Measurements from ENCODE around the gene AREL1. TPM values are rescaled to one million over a fixed set of nuclear protein-coding genes. Genes with fewer than 3 reads are reported as not detected.

AREL1 gene
- total RNA-seq, 3 donors from 2014 or later, result 17.0 to 24.3 (median 24.0) TPM

DNA sequence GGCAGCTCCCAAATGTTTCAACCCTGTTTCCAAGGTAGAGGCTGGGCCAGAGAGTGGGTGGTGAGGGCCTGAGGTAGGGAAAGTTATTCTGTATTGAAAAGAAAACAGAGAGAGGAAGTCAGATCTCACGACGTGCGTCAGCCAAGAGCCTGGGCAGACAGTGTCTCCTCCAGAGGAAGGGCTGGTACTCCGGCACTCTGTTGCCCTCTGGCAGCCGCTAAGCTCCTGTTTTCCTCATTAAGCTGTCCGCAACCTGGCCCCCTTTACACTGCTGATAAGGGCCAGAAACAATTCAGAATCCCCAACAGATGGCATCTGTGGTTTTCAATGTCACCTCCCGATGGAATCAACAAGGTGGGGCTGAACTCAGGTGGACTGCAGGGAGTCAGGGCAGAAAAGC is 74.8 kb downstream of the AREL1 start:
- H3K27me3 ChIP-seq, result no peaks in the 10 kb centered on the region
- H3K36me3 ChIP-seq, result no peaks in the 10 kb centered on the region
- no peak for DNase-seq (ENCODE audit: low spot score in 2 of 2)
- H3K27ac ChIP-seq, result peak overlapping the region; percentile 72 to 81
- intact Hi-C loops (cut with DNase I; ENCODE audit: low total_unique reads), result no loop called here
- H3K4me3 ChIP-seq, result no peak overlapping the region
- no peak for TF ChIP-seq CTCF (IDR thresholded peaks at IDR 0.05)
- no peak for TF ChIP-seq POLR2A (IDR thresholded peaks at IDR 0.05)
- no peak for TF ChIP-seq POLR2AphosphoS5 (IDR thresholded peaks at IDR 0.05)
- peaks cover 0 to 4% of the 10 kb centered on the region in 2 donors for H3K4me1 ChIP-seq
- no peaks in the 10 kb centered on the region for H3K9me3 ChIP-seq

- H3K4me3 ChIP-seq, result no peak overlapping the region
- H3K9me3 ChIP-seq, result no peaks in the 10 kb centered on the region
- H3K36me3 ChIP-seq, result no peaks in the 10 kb centered on the region
- intact Hi-C loops (cut with DNase I; ENCODE audit: low total_unique reads), result no loop called here
- no peaks in the 10 kb centered on the region for H3K27me3 ChIP-seq
- peaks cover 0 to 4% of the 10 kb centered on the region in 2 donors for H3K4me1 ChIP-seq
- TF ChIP-seq POLR2AphosphoS5 (IDR thresholded peaks at IDR 0.05) (no peak), CTCF (IDR thresholded peaks at IDR 0.05) (no peak), POLR2A (IDR thresholded peaks at IDR 0.05) (no peak)
- no peak for DNase-seq (ENCODE audit: low spot score in 2 of 2)
- peak overlapping the region; percentile 72 to 81 for H3K27ac ChIP-seq
Observed at GRCh38 chr14:74637178-74637550, 75.7 kb downstream of the AREL1 start.

DNA sequence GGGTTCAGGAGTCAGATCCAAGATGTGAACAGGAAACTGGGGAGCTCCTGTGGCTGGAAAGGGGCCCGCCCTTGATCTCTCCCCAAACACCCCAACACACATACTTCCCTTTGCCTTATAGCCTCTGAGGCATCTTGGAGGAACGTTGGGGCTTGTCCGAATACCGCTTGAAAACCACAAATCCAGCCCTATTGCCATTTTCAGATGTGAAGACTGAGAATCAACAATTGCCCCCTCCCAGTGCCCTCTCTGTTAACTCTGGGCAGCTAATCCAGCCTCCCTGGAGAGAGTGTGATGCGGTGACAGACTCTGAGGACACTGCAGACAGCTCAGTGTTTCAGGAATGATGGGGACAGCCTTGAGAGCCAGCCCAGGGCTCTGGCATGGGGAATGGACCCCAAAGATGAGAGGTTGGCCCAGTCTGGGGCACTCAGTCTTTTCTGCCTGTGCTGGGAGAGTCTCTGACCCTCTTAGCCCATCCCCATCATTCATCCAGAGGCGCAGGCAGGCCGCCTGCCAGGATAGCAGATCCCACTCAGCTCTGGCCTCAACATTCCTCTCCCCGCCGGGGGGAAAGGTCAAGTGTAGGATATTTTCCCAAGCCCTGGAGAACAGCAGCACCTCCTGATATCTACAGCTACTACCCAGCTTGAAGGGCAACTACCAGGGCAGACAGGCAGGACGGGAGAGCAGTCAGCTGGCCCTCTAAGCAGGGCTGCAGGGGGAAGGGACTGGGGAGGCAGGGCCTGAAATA is 76.3 kb downstream of the AREL1 start:
- no peaks in the 10 kb centered on the region for H3K36me3 ChIP-seq
- peaks cover 0 to 4% of the 10 kb centered on the region in 2 donors for H3K4me1 ChIP-seq
- no peak overlapping the region for H3K4me3 ChIP-seq
- H3K9me3 ChIP-seq, result no peaks in the 10 kb centered on the region
- peak overlapping the region; percentile 72 to 81 for H3K27ac ChIP-seq
- DNase-seq (ENCODE audit: low spot score in 2 of 2), result peak in 1 of 2 donors; percentile 54
- intact Hi-C loops (cut with DNase I; ENCODE audit: low total_unique reads), result no loop called here
- no peaks in the 10 kb centered on the region for H3K27me3 ChIP-seq
- TF ChIP-seq POLR2A (IDR thresholded peaks at IDR 0.05) (no peak), CTCF (IDR thresholded peaks at IDR 0.05) (no peak), POLR2AphosphoS5 (IDR thresholded peaks at IDR 0.05) (no peak)

GRCh38 chr14:74635847-74636246 is 77.0 kb downstream of the AREL1 start:
- TF ChIP-seq POLR2AphosphoS5 (IDR thresholded peaks at IDR 0.05) (no peak), POLR2A (IDR thresholded peaks at IDR 0.05) (no peak), CTCF (IDR thresholded peaks at IDR 0.05) (no peak)
- intact Hi-C loops (cut with DNase I; ENCODE audit: low total_unique reads), result no loop called here
- DNase-seq (ENCODE audit: low spot score in 2 of 2), result no peak
- H3K4me3 ChIP-seq, result no peak overlapping the region
- H3K27me3 ChIP-seq, result no peaks in the 10 kb centered on the region
- peak overlapping the region; percentile 72 to 81 for H3K27ac ChIP-seq
- H3K4me1 ChIP-seq, result peaks cover 0 to 4% of the 10 kb centered on the region in 2 donors
- no peaks in the 10 kb centered on the region for H3K36me3 ChIP-seq
- H3K9me3 ChIP-seq, result no peaks in the 10 kb centered on the region

DNA sequence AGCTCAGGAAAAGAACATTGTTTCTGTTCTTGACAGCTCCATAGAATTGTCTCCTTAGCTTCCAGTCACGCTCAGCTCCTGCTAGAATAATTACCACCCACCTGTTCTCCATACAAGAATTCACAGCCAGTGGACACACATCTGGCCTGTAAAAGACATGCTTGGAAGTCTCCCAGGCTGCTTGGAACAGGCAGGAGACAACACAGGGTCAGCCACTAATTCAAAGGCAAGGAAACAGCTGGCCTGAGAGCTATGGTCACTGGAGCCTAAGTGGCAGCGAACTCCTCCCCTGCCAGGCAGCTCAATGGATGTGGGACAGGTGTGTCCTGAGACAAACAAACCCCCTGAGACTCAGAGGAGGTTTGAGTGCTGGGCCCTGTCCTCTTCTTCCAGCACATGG is 77.9 kb downstream of the AREL1 start:
- intact Hi-C loops (cut with DNase I; ENCODE audit: low total_unique reads), result no loop called here
- peak overlapping the region; percentile 36 to 66 for H3K27ac ChIP-seq
- H3K9me3 ChIP-seq, result no peaks in the 10 kb centered on the region
- peaks cover 0 to 4% of the 10 kb centered on the region in 2 donors for H3K4me1 ChIP-seq
- no peaks in the 10 kb centered on the region for H3K27me3 ChIP-seq
- TF ChIP-seq POLR2A (IDR thresholded peaks at IDR 0.05), result no peak
- no peak for TF ChIP-seq POLR2AphosphoS5 (IDR thresholded peaks at IDR 0.05)
- no peak for TF ChIP-seq CTCF (IDR thresholded peaks at IDR 0.05)
- H3K36me3 ChIP-seq, result no peaks in the 10 kb centered on the region
- H3K4me3 ChIP-seq, result no peak overlapping the region
- no peak for DNase-seq (ENCODE audit: low spot score in 2 of 2)

Measured in breast epithelium (tissue), 4 donors.